Heart left ventricle (tissue), 13 donors: ENCODE data around the gene PACRG.

Source experiments
- CTCF ChIP-seq, 12 donors: fragments of 200-600 bp; sonication (generic) in 4 of 12; IDR thresholded peaks; one replicate each; pipeline versions ENCODE4 v1.5.0 to v1.8.0; 2018 to 2022; ENCODE audit warnings: antibody characterized with exemption in 12 of 12, mild to moderate bottlenecking in 5 of 12
- POLR2A ChIP-seq, 2 donors: fragments of 450-650 bp; IDR thresholded peaks; one replicate each; pipeline ENCODE4 v1.6.1; 2017; ENCODE audit warnings: antibody characterized with exemption in 2 of 2, mild to moderate bottlenecking in 2 of 2, moderate library complexity in 2 of 2
- donor health status: ischemic (EF 13 %, LVEDD 7.1; RV severe dilation, severe dysfunction).
- donor health status: DM: no; HTN: yes; CAD: no.
- donor health status: DM: no; HTN: no; CAD: no.
- donor health status: ischemic (EF 25% LVEDD 6.9; RV normal size, moderate dysfunction).
- donor health status: ischemic (EF 25% LVEDD 5.7; RV mildly dilated, moderate dysfunction).
- donor health status: ischemic (EF 35%, LVEDD 5.7; RV mildly dilated, moderate dysfunction).
- donor health status: nonischemic (EF 11% LVEDD 7.7; RV severe dilation, severe dysfunction).
- donor health status: DM: yes; HTN: yes; CAD: no.
- donor health status: PGD.
- donor health status: ischemic (EF 29% LVEDD 5.4; RV normal size, mild dysfunction).
- donor health status: nonischemic (EF 23%, LVEDD 6.1; RV moderate dilation, normal function).

GRCh38 chr6:163260111-163260895 lies 532.5 kb downstream of the PACRG start:
- TF ChIP-seq CTCF (IDR thresholded peaks at IDR 0.05) (no peak), POLR2A (IDR thresholded peaks at IDR 0.05) (no peak)
